Epidermal melanocyte (primary cell): Measurements from ENCODE around the gene NRG2.

Experiments used
- DNase-seq: peaks from one replicate; pipeline ENCODE4 v3.0.0; 2011; ENCODE audit warnings: low spot score; ENCODE audit not compliant: insufficient read length

Gene NRG2

GRCh38 chr5:139814704-139815280, 228.3 kb downstream of the NRG2 start:
- DNase-seq = no peak

DNA sequence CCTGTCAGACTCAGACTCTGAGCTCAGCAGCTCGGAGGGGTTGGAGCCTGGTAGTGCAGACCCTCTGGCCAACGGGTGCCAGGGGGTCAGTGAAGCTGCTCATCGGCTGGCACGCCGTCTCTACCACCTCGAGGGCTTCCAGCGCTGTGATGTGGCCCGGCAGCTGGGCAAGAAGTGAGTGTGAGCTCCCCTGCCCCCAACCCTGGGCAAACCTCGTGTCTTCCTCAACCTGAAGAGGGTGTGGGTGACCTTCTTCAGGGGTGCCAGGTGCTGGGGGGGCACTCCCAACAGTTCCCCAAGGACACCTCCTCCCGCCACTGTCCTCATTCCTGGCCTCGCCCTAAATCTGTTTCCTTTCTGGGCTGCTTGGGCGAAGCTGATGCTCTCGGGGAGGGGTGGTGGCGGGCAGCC, 228.9 kb downstream of the NRG2 start:
- DNase-seq = no peak

DNA sequence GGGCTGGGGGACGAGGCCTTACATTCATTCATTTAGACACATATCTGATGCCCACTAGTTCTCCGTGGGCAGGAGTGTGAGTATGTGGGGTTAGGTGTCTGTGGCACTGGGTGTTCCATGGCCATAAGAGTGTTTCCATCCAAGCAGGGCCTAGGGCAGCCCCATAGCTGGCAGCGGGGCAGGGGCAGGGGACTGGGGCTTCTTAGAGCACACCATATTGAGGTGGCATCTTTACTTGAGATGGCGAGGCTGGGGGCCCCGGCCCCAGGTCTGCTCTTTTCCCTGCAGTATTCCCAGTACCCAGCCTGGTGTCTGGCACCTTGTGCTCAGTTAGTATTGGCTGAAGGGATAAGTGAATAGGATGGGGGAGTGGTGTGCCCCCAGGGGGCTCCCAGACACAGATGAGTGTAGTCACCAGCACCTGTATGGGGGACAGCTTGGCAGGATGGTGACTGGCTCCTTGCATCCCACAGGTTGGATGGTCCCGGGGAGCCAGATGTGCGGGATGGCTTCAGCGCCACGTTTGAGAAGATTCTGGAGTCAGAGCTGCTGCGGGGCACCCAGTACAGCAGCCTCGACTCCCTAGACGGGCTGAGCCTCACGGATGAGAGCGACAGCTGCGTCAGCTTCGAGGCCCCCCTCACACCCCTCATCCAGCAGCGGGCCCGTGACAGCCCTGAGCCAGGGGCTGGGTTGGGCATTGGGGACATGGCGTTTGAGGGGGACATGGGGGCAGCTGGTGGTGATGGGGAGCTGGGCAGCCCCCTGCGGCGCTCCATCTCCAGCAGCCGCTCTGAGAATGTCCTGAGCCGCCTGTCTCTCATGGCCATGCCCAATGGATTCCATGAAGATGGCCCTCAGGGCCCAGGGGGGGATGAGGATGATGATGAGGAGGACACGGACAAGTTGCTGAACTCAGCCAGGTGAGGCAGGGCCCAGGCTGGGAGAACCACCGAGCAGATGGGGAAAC, 230.0 kb downstream of the NRG2 start:
- no peak for DNase-seq

GRCh38 chr5:139812323-139812722, 230.8 kb downstream of the NRG2 start:
- DNase-seq = no peak

GRCh38 chr5:139811274-139811607, 231.9 kb downstream of the NRG2 start:
- DNase-seq = no peak

GRCh38 chr5:139810341-139811273, 232.5 kb downstream of the NRG2 start:
- no peak for DNase-seq

DNA sequence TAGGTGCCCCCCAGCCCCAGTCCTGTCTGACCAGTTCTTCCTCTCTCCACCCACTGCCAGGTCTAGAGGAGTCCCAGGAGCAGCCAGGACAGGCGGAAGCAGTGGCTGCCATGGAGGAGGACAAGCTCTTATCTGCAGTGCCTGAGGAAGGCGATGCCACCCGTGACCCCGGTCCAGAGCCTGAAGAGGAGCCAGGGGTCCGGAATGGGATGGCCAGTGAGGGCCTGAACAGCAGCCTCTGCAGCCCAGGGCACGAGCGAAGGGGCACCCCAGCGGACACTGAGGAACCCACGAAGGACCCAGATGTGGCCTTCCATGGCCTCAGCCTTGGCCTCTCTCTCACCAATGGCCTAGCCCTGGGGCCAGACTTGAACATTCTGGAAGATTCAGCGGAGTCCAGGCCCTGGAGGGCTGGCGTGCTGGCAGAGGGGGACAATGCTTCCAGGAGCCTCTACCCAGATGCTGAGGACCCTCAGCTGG, 233.7 kb downstream of the NRG2 start:
- DNase-seq = no peak

GRCh38 chr5:139808481-139809330, 234.4 kb downstream of the NRG2 start:
- no peak for DNase-seq

DNA sequence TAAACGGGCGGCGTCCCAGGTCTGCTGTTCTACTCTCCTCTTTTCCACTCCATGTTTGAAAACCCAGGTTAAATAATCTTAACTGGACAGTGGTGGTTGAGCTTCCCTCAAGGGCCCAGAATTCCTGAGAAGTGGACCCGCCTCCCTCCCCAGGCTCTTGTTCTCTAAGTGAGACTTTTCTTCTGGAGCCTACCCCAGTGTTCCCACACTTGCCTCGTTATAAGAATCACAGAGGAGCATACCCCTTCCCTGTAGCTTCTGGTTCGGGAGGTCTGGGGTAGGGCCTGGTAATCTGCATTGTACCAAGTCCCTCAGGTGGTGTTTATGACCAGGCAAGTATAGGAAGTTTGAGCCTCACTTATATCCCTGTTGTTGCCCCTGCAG, 235.5 kb downstream of the NRG2 start:
- no peak for DNase-seq

DNA sequence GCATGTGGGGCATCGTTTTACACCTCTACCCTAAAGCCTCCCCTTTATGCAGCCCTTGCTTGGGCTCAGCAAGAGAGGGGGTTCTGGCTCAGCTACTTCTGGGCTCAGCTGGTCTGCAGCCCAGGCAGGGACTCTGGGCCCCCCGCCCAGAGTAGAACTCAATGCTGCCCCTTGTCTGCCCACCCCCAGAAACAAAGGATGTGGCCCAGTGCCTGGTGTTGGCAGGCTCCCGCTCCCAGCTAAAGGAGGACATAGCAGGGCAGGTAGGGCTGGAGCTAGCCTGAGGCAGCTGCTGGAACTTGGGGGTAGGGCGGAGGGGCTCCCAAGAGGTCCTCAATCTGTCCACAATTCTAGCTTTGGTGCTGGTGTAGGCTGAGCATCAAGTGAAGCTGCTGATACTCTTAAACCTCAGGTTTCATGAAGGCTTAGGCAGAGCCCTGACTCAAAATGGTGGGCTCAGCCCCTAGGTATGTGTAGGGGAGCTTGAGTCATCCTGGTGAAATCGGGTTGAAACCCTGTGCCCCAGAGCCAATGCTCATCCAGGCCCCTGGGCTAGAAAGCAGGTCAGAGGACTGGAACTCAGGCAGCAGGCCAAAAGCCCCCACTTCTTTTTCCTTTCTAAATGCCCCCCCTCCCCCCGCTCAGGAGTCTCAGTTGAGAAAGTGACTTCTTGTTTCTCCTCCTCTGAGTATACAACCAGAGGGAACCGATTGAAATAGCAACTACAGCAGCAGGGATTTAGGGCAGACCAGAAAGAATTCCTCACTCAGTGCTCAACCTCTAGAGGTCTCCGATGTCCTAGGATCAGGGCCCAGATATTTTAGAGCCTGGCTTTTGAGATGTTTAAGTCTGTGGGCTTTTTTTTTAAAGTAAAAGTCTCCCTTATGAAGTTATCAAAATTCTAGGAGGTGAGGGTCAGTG, 236.1 kb downstream of the NRG2 start:
- no peak for DNase-seq

DNA sequence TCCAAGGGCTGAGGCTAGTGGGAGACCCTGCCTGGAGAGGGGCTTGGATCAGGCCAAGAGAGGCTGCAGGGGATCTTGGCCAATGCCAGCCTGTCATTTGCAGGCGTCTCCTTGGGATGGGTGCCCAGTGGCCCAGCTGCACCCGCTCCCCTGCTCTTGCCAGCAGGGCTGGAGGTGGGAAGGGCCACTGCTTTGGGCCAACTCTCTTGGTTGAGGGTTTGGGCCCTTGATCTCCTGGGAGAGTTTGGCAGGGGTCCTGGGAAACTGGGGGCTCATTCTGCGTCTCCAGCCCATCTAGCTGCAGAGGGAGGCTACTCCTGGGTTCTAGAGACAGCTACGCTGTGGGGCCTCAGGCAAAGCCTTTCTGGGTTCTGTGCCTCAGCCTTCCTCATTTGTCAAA, 237.0 kb downstream of the NRG2 start:
- DNase-seq = no peak

DNA sequence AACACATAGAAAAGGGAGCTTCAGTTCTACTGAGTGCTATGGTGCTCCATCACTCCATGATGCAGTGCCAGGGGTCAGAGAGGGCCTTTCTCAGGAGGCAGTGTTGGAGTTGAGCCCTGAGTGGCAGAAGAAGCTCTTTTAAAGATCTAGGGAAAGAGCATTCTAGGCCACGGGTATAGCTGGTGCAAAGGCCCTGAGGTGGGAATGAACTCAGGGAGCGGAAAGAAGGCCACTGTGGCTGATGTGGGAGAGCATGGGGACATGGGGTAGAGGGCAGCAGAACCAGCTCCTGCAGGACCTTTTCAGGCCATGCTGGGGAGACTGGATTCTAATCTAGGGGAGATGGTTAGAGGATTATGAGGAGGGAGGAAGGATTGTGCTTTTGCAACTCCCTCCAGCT, 237.6 kb downstream of the NRG2 start:
- no peak for DNase-seq

DNA sequence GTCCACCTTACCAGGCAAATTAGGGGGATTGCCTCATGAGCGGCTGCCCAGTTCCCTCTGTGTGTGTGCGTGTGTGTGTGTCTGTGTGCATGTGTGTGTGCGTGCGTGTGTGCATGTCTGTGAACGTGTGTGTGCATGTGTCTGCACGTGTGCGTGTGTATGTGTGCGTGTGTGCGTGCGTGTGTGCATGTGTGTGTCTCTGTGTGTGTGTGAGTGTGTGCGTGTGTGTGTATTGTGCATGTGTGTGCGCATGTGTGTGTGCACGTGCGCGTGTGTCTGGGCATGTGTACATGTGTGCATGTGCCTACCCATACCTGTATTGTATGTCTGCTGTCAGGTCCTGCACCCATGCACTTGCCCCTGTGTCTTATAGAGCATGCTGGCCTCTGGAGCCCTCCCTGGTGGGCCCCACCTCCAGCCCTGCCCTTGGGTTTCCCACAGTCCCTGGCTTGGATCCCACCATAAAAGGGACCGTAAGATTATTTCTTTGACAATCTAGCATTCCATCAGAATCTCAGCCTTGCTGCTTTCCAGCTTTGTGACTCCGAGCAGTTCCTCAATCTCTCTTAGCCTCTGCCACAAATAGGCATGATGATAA, 238.2 kb downstream of the NRG2 start:
- no peak for DNase-seq

DNA sequence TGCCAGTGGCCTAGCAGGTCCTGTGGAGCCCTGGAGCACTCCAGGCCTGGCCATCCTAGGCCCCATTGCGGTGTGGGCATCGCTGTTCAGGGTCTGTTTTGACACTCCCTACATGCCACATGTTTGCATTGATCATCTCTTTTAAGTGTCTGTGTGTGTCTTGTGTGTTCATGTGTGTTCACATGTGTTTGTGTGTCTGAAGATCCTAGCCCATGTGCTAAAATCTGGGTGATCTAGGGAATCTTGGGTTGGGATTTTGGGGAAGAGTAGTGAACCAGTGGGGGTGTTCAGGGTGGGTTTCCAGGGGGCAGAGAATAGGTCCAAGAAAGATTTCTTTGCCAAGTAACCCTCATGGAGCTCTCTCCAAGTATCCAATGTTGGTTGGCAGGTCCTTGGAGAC, 239.1 kb downstream of the NRG2 start:
- no peak for DNase-seq

DNA sequence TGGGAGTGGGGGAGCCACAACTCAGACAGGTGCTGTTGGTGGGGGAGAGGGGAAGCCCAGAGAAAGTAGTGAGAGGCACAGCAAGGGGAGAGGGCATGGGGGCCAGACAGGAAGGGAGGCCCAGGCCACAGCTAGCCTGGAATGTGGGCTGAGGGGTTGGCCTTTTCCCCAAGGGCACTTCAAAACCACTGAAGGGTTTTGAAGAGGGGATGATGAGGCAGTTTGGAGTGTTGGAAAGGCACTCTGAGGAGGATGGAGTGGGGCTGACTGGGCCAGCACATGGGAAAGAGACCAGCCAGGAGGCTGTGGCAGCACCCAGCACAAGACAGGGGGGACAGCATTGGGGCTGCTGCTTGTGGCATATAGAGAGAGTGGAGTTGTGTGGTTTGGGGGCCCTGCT, 243.7 kb downstream of the NRG2 start:
- no peak for DNase-seq

DNA sequence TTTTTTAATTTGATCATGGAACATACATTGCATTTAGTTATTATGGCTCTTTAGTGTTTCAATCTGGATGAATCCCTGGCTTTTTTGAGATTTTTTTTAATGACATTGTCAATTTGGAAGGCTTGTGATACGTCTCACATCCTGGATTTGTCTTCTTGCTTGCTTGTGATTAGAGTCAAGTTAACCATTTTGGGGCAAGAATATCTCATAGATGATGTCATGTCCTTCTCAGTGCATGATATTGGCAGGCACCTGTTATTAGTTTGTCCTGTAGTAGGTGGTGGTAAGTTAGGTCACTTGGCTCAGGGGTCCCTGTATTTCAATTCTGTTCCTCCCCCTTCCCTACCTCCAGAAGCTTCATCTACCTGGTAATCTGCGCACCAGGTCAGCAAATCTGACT, 244.2 kb downstream of the NRG2 start:
- no peak for DNase-seq

DNA sequence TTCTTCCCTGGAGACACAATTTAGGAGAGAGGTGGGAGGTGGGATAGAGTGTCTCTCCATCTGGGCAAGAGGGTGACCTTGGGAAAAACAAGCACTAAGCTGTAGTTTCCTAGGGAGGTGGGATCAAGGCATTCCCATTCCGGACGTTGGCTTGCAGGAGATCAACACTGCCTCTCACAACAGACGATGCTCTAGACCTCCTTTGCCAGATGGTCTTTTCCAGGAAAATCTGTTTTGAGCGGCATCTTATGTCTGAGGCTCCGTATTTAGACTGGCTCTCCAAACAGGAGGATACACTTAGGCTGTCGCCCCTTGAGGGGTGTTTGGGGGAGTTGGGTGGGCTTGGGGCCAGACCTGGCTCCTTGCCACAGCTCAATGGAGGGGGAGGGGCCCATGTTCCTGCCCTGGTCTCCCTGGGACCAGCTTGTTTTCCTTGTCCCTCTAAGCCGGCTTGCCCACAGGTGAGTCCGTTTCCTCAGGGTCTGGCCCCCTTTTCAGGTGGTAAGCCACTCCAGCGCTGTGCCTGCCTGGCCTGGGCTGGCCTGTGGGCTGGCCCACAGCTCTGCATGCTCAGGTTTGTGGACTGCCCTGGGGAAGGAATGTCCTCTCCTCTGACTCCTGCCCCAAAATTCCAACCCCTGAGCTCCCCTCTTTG, 245.1 kb downstream of the NRG2 start:
- DNase-seq = no peak

- DNase-seq = no peak
These were observed 245.8 kb downstream of the NRG2 start for GRCh38 chr5:139797335-139797734.
